HG03108 (cell line): ENCODE measurements around the gene COMMD1.
"Not testable (repeated sequence)": the region's sequence is repeated elsewhere in the genome, so short reads cannot be mapped to it uniquely, and the experiment has no call there.

Source experiments
- ATAC-seq: cut with Tn5 transposase; IDR thresholded peaks from one replicate; pipeline ENCODE4 v1.9.1; 2021; ENCODE audit warnings: moderate library complexity; ENCODE audit not compliant: unreplicated experiment

COMMD1 gene

DNA sequence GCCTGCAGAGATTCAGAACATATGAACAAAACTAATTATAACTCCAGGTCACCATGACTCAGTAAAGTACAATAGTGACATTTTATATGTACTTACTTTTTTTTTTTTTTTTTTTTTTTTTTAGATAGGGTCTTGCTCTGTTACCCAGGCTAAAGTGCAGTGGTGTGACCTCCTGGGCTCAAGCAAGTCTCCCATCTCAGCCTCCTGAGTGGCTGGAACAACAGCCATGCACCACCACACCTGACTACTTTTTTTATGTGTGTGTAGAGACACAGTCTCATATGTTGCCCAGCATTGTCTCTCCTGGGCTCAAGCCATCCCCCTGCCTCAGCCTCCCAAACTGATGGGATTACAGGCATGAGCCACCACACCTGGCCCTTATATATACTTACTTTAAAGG lies 159.8 kb downstream of the COMMD1 start:
- ATAC-seq = no peak

DNA sequence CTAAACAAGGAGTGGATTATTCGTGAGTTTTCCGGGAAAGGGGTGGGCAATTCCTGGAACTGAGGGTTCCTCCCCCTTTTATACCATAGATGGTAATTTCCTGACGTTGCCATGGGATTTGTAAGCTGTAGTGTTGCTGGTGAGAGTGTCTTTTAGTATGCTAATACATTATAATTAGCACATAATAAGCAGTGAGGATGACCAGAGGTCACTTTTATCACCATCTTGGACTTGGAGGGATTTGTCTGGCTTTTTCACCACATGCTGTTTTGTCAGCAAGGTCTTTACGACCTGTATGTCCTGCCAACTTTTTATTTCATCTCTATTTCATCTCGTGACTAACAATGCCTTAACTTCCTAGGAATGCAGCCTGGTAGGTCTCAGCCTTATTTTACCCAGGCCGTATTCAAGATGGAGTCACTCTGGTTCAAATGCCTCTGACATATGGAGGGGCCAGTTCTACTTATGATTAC lies 165.7 kb downstream of the COMMD1 start:
- no peak for ATAC-seq

DNA sequence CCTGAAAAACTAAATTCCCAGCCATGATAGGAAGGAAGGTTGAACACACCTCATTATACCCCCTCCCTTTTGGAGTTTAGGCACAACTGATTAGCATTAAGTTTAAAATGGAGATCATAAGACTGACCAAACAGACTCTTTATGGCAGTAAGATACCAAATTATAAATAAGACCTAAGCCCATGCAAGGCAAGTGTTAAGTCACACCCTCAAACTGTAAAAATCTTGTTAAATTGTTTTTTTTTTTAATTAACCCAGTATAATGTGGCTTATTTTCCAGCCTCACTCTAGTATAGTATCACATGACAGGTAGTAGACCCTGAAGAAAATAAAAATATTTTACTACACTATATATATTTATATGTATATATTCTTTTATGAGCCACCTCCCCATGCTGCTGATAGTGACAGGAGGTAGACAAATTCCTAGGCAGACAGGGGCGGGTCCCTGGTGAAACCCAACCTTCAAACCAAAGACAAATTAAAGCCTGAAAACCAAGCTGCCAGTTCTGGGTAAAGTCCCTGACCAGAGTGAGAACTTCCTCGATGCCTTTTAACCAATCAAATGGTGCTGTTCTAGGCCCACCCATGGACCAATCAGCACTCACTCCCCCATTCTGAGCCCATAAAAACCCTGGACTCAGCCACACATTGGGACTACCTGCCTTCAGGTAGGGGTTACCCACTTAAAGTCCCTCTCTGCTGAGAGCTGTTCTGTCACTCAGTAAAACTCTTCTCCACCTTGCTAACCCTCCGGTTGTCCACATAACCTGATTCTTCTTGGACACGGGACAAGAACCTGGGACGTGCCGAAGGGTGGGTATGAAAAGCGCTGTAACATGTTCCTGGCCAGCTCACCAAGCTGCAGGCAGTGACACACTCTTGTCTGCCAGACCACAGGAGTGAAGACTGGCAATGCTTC lies 166.5 kb downstream of the COMMD1 start:
- no peak for ATAC-seq

- ATAC-seq = no peak
Observed at GRCh38 chr2:62074233-62074632, 168.8 kb downstream of the COMMD1 start.

DNA sequence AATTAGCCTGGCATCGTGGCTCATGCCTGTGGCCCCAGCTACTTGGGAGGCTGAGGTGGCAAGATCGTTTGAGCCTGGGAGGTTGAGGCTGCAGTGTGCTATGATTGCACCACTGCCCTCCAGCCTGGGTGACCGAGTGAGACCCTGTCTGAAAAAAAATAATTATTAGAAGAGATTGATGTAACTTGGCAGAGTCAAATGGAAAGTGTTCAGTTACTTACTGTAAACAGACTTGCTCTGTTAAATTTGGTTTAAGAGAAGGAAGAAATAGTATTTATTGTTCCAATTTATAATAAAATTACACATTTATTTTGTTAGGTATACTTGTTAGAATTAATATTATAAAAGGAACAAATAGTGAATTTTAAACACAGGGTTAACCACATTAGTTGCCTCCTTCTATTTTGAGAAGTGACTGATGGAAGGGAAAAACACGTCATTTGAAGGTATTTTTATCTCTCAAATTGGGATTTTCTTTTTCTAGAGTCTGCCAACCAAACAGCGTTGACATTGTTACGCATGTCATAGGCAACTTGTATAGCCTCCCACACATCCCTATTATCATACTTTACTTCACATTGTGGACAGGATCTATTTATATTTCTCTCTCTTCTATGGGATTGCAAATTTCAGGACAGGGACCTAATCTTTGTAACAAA lies 171.6 kb downstream of the COMMD1 start:
- no peak for ATAC-seq

GRCh38 chr2:62084801-62085200 lies 179.3 kb downstream of the COMMD1 start:
- ATAC-seq = no peak

GRCh38 chr2:62089658-62090057 lies 184.2 kb downstream of the COMMD1 start:
- ATAC-seq = no peak

DNA sequence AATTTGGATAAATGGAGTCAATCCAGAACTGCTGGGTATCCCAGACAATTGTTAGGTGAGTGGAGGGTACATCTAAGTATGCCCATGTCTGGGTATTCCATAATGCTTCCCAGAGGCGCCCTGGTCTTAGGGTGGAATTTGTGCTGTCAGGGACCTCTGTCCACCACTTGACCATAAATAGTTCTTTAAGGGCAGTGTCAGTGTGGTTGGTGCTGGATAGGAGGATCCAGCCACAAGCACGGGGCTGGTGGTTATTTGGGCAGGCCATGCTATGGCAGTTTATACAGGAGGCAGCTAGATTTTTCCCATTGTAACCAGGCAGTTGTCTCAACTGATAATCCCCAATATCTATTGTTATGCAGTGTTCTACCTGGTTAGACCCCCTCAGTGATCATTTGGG lies 186.0 kb downstream of the COMMD1 start:
- ATAC-seq = no peak

- peak; percentile 10 for ATAC-seq
Observed at GRCh38 chr2:62099050-62099449, 193.6 kb downstream of the COMMD1 start.

- ATAC-seq = peak; percentile 83
Observed at GRCh38 chr2:62099523-62100175, 194.2 kb downstream of the COMMD1 start.

- ATAC-seq = no peak
Observed at GRCh38 chr2:62101886-62102285, 196.4 kb downstream of the COMMD1 start.

GRCh38 chr2:62102402-62102920 lies 197.0 kb downstream of the COMMD1 start:
- no peak for ATAC-seq

DNA sequence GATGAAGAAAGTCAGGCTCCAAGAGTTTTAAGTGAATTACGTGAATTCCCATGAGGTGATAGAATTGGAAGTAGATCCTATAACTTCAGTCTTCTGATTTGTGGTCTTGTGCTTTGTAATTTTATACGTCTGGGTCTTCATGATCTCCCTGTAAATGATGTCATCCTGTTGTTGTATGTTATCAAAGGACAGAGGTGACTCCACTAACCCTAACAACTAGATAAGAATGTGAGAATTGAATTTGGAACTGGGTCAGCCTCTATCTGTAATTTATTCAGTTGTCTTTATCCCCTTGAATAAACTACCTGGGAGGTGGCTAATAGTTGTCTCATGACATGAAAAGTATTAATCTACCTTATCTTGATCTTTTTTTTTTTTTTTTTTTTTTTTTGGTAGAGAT lies 204.1 kb downstream of the COMMD1 start:
- no peak for ATAC-seq

DNA sequence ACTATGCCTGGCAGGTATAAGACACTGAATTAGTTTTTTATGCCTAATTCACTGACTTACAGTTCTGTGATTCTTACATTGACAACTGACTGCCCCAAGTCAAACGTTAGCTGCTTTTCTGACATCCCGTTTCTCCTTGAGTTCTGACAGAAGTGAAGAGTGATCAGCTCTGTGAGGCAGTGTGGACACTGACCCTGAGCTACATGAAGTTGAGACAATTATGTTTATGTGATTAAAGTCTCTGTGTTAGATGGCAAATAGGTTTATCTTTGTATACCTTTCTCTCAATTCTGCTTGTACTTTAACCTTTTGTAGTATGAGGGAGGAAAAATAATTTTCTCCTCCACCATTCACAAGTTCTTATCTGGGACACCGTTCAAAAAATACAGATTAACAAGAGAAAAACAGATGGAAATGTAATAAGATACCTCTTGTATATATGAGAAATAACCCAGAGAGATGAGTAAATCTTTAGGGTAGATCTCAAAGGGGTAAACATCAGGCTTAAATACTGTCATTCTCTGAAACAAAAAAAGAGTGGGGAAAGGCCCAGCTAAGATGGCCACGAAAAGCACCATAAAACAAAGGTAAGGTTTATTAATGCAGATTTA lies 205.0 kb downstream of the COMMD1 start:
- no peak for ATAC-seq

- ATAC-seq = no peak
Observed at GRCh38 chr2:62112179-62112578, 206.7 kb downstream of the COMMD1 start.

DNA sequence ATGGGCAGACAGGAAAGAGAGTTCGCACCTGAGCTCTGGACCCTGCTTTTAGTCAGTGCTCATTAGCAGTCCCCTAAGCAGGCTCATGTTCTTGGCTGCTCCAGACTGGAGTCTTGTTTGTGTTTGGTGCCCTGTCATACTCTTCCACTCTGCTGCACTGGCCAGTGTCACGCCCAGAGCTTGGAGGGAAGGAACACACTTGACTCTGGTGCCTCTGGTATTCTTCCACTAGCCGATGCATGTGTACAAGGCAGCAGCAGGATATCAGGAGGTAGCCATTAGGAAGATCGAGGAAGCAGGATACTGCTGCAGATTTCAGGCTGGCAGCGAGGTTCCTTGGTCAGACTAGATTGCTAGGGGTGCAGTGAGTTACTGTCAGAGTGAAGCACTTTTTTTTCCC lies 209.1 kb downstream of the COMMD1 start:
- no peak for ATAC-seq

DNA sequence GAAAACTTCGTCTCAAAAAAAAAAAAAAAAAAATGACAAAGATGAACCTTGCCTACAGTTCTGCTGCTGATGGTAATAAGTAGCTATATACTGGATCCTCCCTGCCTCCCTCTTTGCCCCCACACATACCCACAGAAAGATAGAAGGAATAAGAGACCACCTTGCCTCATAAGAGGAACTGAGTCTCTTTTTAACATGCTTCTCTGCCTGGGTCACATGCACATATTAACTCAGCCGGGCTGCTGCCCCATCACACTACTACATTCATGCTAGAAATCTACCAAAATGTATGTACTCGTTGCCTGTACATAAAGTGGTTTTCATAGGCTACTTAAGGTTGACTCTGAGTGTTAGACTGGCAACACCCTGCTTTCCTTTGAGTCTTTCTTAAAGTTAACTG lies 211.5 kb downstream of the COMMD1 start:
- ATAC-seq = no peak

DNA sequence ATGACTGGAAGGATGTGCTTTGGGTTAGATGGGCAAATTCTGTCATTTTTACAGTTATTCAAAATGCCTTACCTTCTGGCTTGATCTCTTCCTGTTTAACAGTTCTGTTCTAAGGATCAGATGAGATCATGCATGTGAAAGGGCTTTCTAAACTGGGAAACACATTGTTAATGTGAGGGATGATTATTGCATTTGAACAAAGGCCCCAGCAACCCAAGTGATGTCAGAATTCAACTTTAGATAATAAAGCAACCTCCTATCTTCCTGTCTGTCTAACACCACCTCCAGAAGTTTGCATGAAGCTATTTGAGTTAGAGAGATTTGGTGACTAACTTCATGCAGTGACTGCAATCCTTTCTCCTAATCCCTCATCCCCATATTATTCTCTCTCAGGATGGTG lies 212.7 kb downstream of the COMMD1 start:
- no peak for ATAC-seq

DNA sequence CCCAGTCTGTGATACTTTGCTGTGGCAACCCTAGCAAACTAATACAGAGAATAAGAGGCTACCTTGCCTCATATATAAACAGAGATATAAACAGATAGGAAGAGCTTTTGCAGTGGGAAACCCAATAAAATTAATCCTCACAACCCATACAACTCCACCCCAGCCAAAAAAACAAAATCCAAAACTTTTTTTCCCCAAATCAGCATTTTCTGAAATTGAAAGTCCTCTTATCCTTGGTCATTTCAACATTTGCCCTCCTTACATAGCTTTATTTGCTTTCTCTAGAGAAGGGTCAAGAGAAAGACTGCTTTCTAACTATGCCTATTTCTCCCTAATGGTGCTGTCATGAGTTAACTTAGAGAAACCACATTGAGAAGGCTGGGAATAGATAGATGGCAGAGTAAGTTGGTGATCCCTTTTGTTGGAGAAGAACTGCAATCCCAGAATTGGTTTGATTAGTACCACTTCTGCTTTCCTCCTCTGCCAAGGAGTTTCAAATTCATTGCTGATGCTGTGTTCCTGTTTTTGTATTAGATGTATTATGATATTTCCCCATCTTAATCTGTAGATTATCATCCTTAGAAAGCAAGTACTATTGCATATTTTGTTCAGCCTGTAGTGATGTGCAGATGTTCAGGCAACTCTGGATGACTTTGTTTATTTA lies 214.0 kb downstream of the COMMD1 start:
- ATAC-seq = no peak

DNA sequence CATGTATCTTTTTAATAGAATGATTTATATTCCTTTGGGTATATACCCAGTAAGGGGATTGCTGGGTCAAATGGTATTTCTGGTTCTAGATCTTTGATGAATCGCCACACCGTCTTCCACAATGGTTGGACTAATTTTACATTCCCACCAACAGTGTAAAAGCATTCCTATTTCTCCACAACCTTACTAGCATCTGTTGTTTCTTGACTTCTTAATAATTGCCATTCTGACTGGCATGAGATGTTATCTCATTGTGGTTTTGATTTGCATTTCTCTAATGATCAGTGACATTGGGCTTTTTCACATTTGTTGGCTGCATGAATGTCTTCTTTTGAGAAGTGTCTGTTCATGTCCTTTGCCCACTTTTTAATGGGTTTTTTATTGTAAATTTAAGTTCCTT lies 220.8 kb downstream of the COMMD1 start:
- not testable (repeated sequence) for ATAC-seq
